ENCODE results near the gene AXDND1. TPM values are rescaled to one million over a fixed set of nuclear protein-coding genes. Genes with fewer than 3 reads are reported as not detected.
"Not testable (repeated sequence)": the region's sequence is repeated elsewhere in the genome, so short reads cannot be mapped to it uniquely, and the experiment has no call there.

The AXDND1 gene
- total RNA-seq, 1 experiment from 2014 or later = 0.48 TPM

- Histone ChIP-seq H3K79me2 (ENCODE audit: insufficient read depth, low read length) (no peaks in the 10 kb centered on the region), H2BK20ac (ENCODE audit: low read depth, low read length, poor library complexity, severe bottlenecking) (no peak overlapping the region), H2AFZ (ENCODE audit: low read length) (no peak overlapping the region), H2BK5ac (ENCODE audit: insufficient read length, low read length) (no peak overlapping the region), H4K20me1 (ENCODE audit: control insufficient read depth, insufficient read depth, insufficient read length) (no peaks in the 10 kb centered on the region), H2BK15ac (ENCODE audit: low read depth, low read length) (no peak overlapping the region), H2BK12ac (ENCODE audit: insufficient read length, low read depth, low read length) (no peak overlapping the region), H3K4ac (ENCODE audit: low read depth, low read length) (no peak overlapping the region), H3K23me2 (ENCODE audit: insufficient read length, low read depth, low read length, poor library complexity, severe bottlenecking) (no peaks in the 10 kb centered on the region), H3K4me2 (ENCODE audit: insufficient read depth, insufficient read length, low read length) (no peak overlapping the region), H4K8ac (replicated peaks; ENCODE audit: insufficient read length, low read depth, low read length) (no peak overlapping the region), H4K5ac (ENCODE audit: insufficient read length, low read depth, low read length) (no peak overlapping the region), H3K9me3 (ENCODE audit: control insufficient read depth, low read depth, low read length) (no peaks in the 10 kb centered on the region), H4K91ac (ENCODE audit: insufficient read length, low read depth, low read length) (no peak overlapping the region), H3K56ac (ENCODE audit: insufficient read length, low read depth, low read length) (no peak overlapping the region), H3K14ac (ENCODE audit: insufficient read depth, low read length) (no peak overlapping the region), H3T11ph (ENCODE audit: low read length) (no peak overlapping the region), H3K79me1 (ENCODE audit: insufficient read depth, low read depth, low read length, poor library complexity, severe bottlenecking) (no peaks in the 10 kb centered on the region), H3K27ac (ENCODE audit: insufficient read length, low read depth, low read length) (no peak overlapping the region), H3K4me1 (ENCODE audit: insufficient read depth, low read length) (no peaks in the 10 kb centered on the region), H3K9ac (ENCODE audit: extremely low read depth, insufficient read length, low read length) (no peak overlapping the region), H3K27me3 (ENCODE audit: insufficient read depth, low read length) (no peaks in the 10 kb centered on the region), H3K23ac (ENCODE audit: insufficient read length, low read depth, low read length) (no peak overlapping the region), H2BK120ac (ENCODE audit: low read depth, low read length, poor library complexity, severe bottlenecking) (no peak overlapping the region), H2AK5ac (ENCODE audit: insufficient read length, low read length) (no peak overlapping the region), H3K18ac (ENCODE audit: insufficient read length, low read depth, low read length) (no peak overlapping the region)
- no peak overlapping the region for H3K4me3 Mint-ChIP-seq
- no peak overlapping the region for H3K27ac Mint-ChIP-seq
- H3K4me1 Mint-ChIP-seq = no peaks in the 10 kb centered on the region; a peak in 1 of 4 replicates
- H3K27me3 Mint-ChIP-seq (ENCODE audit: low read depth) = no peaks in the 10 kb centered on the region; the same call in 1 of the 2 replicates
- H3K9me3 Mint-ChIP-seq = peaks cover 13 to 15% of the 10 kb centered on the region in 2 experiments
- TF ChIP-seq CTCF (conservative IDR thresholded peaks at IDR 0.05) = no peak
- no peak for DNase-seq
- WGBS (ENCODE audit: extremely low coverage, insufficient read length, low lambda C conversion rate) = no CpG with 5 or more reads among the region's 14 CpGs
- H3K36me3 Mint-ChIP-seq (ENCODE audit: insufficient read depth in 1 of 3, low read depth in 3 of 3) = peaks cover 8 to 9% (median 9%) of the 10 kb centered on the region in 3 experiments
These were observed 82.8 kb downstream of the AXDND1 start for GRCh38 chr1:179448437-179449149.

GRCh38 chr1:179459606-179460206 lies 93.9 kb downstream of the AXDND1 start:
- H2AFZ ChIP-seq (ENCODE audit: low read length); H2BK120ac ChIP-seq (ENCODE audit: low read depth, low read length, poor library complexity, severe bottlenecking); H3K4me1 Mint-ChIP-seq; H3K56ac ChIP-seq (ENCODE audit: insufficient read length, low read depth, low read length); H4K8ac ChIP-seq (replicated peaks; ENCODE audit: insufficient read length, low read depth, low read length); H3K27me3 ChIP-seq (ENCODE audit: insufficient read depth, low read length); H3K9ac ChIP-seq (ENCODE audit: extremely low read depth, insufficient read length, low read length); DNase-seq; H3K4me1 ChIP-seq (ENCODE audit: insufficient read depth, low read length); H3K14ac ChIP-seq (ENCODE audit: insufficient read depth, low read length); H3K9me3 ChIP-seq (ENCODE audit: control insufficient read depth, low read depth, low read length); H2BK15ac ChIP-seq (ENCODE audit: low read depth, low read length); H3T11ph ChIP-seq (ENCODE audit: low read length); H3K23ac ChIP-seq (ENCODE audit: insufficient read length, low read depth, low read length); H3K23me2 ChIP-seq (ENCODE audit: insufficient read length, low read depth, low read length, poor library complexity, severe bottlenecking); H4K5ac ChIP-seq (ENCODE audit: insufficient read length, low read depth, low read length); H3K36me3 Mint-ChIP-seq (ENCODE audit: insufficient read depth in 1 of 3, low read depth in 3 of 3); H3K27ac ChIP-seq (ENCODE audit: insufficient read length, low read depth, low read length); H4K91ac ChIP-seq (ENCODE audit: insufficient read length, low read depth, low read length); H3K4me3 Mint-ChIP-seq; H2BK5ac ChIP-seq (ENCODE audit: insufficient read length, low read length); H3K27me3 Mint-ChIP-seq (ENCODE audit: low read depth); H3K79me2 ChIP-seq (ENCODE audit: insufficient read depth, low read length); H3K18ac ChIP-seq (ENCODE audit: insufficient read length, low read depth, low read length); H3K4me2 ChIP-seq (ENCODE audit: insufficient read depth, insufficient read length, low read length); H2BK12ac ChIP-seq (ENCODE audit: insufficient read length, low read depth, low read length); H2BK20ac ChIP-seq (ENCODE audit: low read depth, low read length, poor library complexity, severe bottlenecking); H4K20me1 ChIP-seq (ENCODE audit: control insufficient read depth, insufficient read depth, insufficient read length); H3K4ac ChIP-seq (ENCODE audit: low read depth, low read length); H3K27ac Mint-ChIP-seq; H3K79me1 ChIP-seq (ENCODE audit: insufficient read depth, low read depth, low read length, poor library complexity, severe bottlenecking); H2AK5ac ChIP-seq (ENCODE audit: insufficient read length, low read length): not testable (repeated sequence)
- no CpG with 5 or more reads among the region's 2 CpGs for WGBS (ENCODE audit: extremely low coverage, insufficient read length, low lambda C conversion rate)
- H3K9me3 Mint-ChIP-seq = peaks cover 21 to 23% of the 10 kb centered on the region in 2 experiments
